HepG2 (cell line): ENCODE data around the gene NARF. TPM values are rescaled to one million over a fixed set of nuclear protein-coding genes. Genes with fewer than 3 reads are reported as not detected.

ENCODE experiments used
- AHDC1 ChIP-seq: sonication (generic); formaldehyde crosslinking; IDR thresholded peaks from 2 replicates; pipeline ENCODE4 v1.5.1; 2020; ENCODE audit warnings: mild to moderate bottlenecking, missing genetic modification reagents, borderline replicate concordance
- ARNT ChIP-seq: fragments of 450-650 bp; IDR thresholded peaks from 2 replicates; pipeline ENCODE4 v1.6.1; 2017
- ATAD3A ChIP-seq: sonication (generic); formaldehyde crosslinking; IDR thresholded peaks from 2 replicates; pipeline ENCODE4 v1.4.0; 2020; ENCODE audit warnings: missing genetic modification reagents
- CENPX ChIP-seq: sonication (generic); formaldehyde crosslinking; IDR thresholded peaks from 2 replicates; pipeline ENCODE4 v1.9.0; 2021; ENCODE audit warnings: mild to moderate bottlenecking, missing genetic modification reagents, moderate library complexity
- ERF ChIP-seq: IDR thresholded peaks from 2 replicates; pipeline ENCODE4 v1.6.1; 2018; ENCODE audit warnings: missing biosample characterization, missing genetic modification reagents
- HNRNPUL1 ChIP-seq: fragments of 200-400 bp; formaldehyde crosslinking; IDR thresholded peaks from 2 replicates; pipeline ENCODE4 v1.6.1; 2017; ENCODE audit warnings: low read depth, mild to moderate bottlenecking, low read length, moderate library complexity
- KDM3A ChIP-seq: IDR thresholded peaks from 2 replicates; pipeline ENCODE4 v1.6.1; 2018; ENCODE audit warnings: low read depth, missing compliant biosample characterization
- MED1 ChIP-seq: sonication (generic); formaldehyde crosslinking; IDR thresholded peaks from 2 replicates; pipeline ENCODE4 v1.4.0; 2020; ENCODE audit warnings: missing genetic modification reagents
- SMAD9 ChIP-seq: sonication (generic); formaldehyde crosslinking; IDR thresholded peaks from 2 replicates; pipeline ENCODE4 v1.5.1; 2020; ENCODE audit warnings: mild to moderate bottlenecking, missing genetic modification reagents
- TAF15 ChIP-seq: fragments of 200-400 bp; formaldehyde crosslinking; IDR thresholded peaks from one replicate; pipeline ENCODE4 v1.6.1; 2018; ENCODE audit warnings: mild to moderate bottlenecking, low read depth, low read length; ENCODE audit not compliant: poor library complexity, severe bottlenecking
- TCF7L2 ChIP-seq: IDR thresholded peaks from 2 replicates; pipeline ENCODE4 v1.6.1; 2011; ENCODE audit warnings: mild to moderate bottlenecking, low read depth, low read length, moderate library complexity
- ZNF232 ChIP-seq: sonication (generic); formaldehyde crosslinking; IDR thresholded peaks from 2 replicates; pipeline ENCODE4 v1.4.0; 2020; ENCODE audit warnings: missing genetic modification reagents, borderline replicate concordance
- ZNF460 ChIP-seq: sonication (generic); formaldehyde crosslinking; IDR thresholded peaks from 2 replicates; pipeline ENCODE4 v1.5.1; 2020; ENCODE audit warnings: missing genetic modification reagents, mild to moderate bottlenecking, borderline replicate concordance
- ZNF616 ChIP-seq: sonication (generic); formaldehyde crosslinking; IDR thresholded peaks from 2 replicates; pipeline ENCODE4 v1.5.0; 2020; ENCODE audit warnings: low read depth, mild to moderate bottlenecking, missing genetic modification reagents
- ZNF747 ChIP-seq: sonication (generic); formaldehyde crosslinking; IDR thresholded peaks from 2 replicates; pipeline ENCODE4 v1.8.1; 2023; ENCODE audit warnings: missing genetic modification reagents, mild to moderate bottlenecking, borderline replicate concordance
- ZSCAN30 ChIP-seq: sonication (generic); formaldehyde crosslinking; IDR thresholded peaks from 2 replicates; pipeline ENCODE4 v1.5.0; 2020; ENCODE audit warnings: mild to moderate bottlenecking, missing genetic modification reagents
- polyA plus RNA-seq, 8 experiments: library from polyadenylated mRNA; depleted of rRNA in 3 of 8; stranded (reverse) in 7 of 8; unstranded in 1 of 8; fragments of >200 nt; fragmentation: Illumina TruSeq in 4 of 8; extraction: Trizol in 4 of 8; gene quantifications; 2 replicates each; pipeline versions ENCODE4 v1.2.1 to v1.2.3, GENCODE V29; 2011 to 2016; ENCODE audit warnings: low read depth in 4 of 8, missing spikeins in 1 of 8, mixed read lengths in 1 of 8; ENCODE audit not compliant: insufficient read depth in 1 of 8
- total RNA-seq, 5 experiments: library from RNA; depleted of rRNA; stranded (reverse); fragments of >200 nt; fragmentation: Illumina TruSeq; extraction: Trizol; gene quantifications; 2 replicates each; pipeline ENCODE4 v1.2.3, GENCODE V29; 2016; ENCODE audit warnings: low read depth in 1 of 5
- TF ChIP-seq, protein P1 (sequence below): sonication (generic); formaldehyde crosslinking; IDR thresholded peaks from 2 replicates; pipeline ENCODE4 v1.4.0; 2020; ENCODE audit warnings: mild to moderate bottlenecking, missing genetic modification reagents
- TF ChIP-seq, protein P2 (sequence below): sonication (generic); formaldehyde crosslinking; IDR thresholded peaks from 2 replicates; pipeline ENCODE4 v1.9.0; 2021; ENCODE audit warnings: missing genetic modification reagents, borderline replicate concordance
- TF ChIP-seq, protein P3 (sequence below): sonication (generic); formaldehyde crosslinking; IDR thresholded peaks from 2 replicates; pipeline ENCODE4 v1.4.0; 2020; ENCODE audit warnings: missing genetic modification reagents, low read depth, mild to moderate bottlenecking, borderline replicate concordance

The NARF gene
- total and polyA plus RNA-seq, 2 of the 13 experiments (the other 11 are each of a cell fraction or from before 2014, with no cell fraction given), result 61.1 to 144 TPM

DNA sequence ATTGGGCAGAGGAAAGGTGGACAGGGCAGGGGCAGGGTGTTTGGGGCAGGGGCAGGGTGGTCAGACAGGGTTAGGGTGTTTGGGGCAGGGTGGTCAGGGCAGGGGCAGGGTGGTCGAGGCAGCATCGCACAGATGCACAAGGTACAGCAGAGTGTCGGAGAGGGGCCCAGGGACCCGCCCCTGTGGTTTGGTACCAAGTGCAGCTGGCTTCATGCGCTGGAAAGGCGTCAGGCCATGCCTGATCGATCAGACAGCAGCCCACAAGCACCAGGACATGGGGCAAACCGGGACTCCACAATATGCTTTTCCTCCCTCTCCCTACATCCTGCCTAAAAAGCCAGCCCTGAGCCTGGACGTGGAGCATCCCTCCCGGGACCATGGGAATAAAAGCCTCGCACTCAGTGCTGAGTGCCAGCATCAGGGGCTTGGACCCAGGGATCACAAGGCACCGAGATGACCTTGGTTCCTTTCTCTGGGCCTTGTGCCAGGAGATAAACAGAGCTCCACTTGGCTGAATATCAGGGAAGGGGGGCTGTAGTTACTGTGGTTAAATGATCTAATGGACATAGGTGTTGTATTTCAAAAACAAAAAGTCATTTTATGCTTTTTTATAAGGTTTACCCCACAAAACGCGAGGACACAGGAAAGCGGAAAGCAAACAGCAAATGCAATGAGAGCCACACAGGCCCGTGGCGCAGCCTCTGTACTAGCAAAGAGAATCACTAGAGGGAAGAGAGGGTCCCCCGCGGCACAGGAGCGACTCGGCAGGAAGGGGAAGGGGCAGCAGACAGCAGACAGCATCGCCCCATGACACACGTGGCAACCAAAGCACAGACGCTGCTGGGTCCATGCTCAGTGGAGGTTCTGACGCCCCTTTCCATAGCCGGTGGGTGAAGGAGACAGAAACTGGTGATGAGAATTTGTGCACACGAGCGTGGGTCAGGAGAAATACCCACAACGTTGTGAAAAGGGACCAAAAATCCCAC lies 45.7 kb upstream of the NARF start (continued):
- TF ChIP-seq AHDC1 (CRISPR knock-in tag) (no peak), TCF7L2 (no peak), ZNF616 (CRISPR knock-in tag) (no peak), KDM3A (no peak), ARNT (no peak), ERF (CRISPR knock-in tag) (no peak), ZSCAN30 (CRISPR knock-in tag) (no peak), TAF15 (no peak), ATAD3A (no peak), ZNF232 (CRISPR knock-in tag) (no peak), SMAD9 (CRISPR knock-in tag) (no peak), MED1 (CRISPR knock-in tag) (peak; percentile 33; the same call in 1 of the 2 replicates), HNRNPUL1 (no peak), ZNF747 (CRISPR knock-in tag) (no peak), CENPX (CRISPR knock-in tag) (no peak), ZNF460 (CRISPR knock-in tag) (no peak)
- TF ChIP-seq, protein P1, sequence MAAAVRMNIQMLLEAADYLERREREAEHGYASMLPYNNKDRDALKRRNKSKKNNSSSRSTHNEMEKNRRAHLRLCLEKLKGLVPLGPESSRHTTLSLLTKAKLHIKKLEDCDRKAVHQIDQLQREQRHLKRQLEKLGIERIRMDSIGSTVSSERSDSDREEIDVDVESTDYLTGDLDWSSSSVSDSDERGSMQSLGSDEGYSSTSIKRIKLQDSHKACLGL (CRISPR knock-in tag), result no peak
- TF ChIP-seq, protein P2, sequence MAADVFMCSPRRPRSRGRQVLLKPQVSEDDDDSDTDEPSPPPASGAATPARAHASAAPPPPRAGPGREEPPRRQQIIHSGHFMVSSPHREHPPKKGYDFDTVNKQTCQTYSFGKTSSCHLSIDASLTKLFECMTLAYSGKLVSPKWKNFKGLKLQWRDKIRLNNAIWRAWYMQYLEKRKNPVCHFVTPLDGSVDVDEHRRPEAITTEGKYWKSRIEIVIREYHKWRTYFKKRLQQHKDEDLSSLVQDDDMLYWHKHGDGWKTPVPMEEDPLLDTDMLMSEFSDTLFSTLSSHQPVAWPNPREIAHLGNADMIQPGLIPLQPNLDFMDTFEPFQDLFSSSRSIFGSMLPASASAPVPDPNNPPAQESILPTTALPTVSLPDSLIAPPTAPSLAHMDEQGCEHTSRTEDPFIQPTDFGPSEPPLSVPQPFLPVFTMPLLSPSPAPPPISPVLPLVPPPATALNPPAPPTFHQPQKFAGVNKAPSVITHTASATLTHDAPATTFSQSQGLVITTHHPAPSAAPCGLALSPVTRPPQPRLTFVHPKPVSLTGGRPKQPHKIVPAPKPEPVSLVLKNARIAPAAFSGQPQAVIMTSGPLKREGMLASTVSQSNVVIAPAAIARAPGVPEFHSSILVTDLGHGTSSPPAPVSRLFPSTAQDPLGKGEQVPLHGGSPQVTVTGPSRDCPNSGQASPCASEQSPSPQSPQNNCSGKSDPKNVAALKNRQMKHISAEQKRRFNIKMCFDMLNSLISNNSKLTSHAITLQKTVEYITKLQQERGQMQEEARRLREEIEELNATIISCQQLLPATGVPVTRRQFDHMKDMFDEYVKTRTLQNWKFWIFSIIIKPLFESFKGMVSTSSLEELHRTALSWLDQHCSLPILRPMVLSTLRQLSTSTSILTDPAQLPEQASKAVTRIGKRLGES, result no peak
- TF ChIP-seq, protein P3, sequence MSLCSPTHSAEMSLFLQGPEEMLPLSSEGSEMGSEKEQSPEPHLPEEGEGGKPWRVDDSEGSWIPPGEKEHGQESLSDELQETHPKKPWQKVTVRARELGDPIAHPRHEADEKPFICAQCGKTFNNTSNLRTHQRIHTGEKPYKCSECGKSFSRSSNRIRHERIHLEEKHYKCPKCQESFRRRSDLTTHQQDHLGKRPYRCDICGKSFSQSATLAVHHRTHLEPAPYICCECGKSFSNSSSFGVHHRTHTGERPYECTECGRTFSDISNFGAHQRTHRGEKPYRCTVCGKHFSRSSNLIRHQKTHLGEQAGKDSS (CRISPR knock-in tag), result no peak; the same call in 1 of the 2 replicates
